ENCODE measurements around the gene LRRC34. TPM values are rescaled to one million over a fixed set of nuclear protein-coding genes. Genes with fewer than 3 reads are reported as not detected.

Gene LRRC34
- total and polyA plus RNA-seq, 2 experiments from 2014 or later: 0.50 to 0.97 TPM

DNA sequence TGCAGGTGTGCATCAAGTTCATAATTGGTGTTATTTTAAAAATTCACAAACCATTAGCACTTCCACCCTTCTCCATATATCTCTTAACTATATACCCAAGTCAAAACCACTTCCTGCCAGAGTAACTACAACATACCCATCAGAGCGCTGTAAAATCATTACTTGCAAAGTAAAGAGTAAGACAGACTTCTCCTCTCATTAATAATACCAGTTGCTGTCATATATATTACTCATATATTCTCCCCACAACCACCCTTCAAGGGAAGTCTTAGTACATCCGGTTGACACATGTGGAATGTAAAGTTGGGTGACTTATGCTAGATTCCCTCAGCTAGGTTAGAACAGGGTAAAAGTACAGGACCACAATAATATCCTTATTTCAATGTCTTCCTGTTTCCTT lies 53.4 kb downstream of the LRRC34 start:
- H3K79me2 ChIP-seq: no peaks in the 10 kb centered on the region
- H3K9me3 ChIP-seq (ENCODE audit: low read depth): no peaks in the 10 kb centered on the region
- H3K27ac ChIP-seq: no peak overlapping the region
- no peaks in the 10 kb centered on the region for H3K9me2 ChIP-seq (replicated peaks; ENCODE audit: insufficient read depth)
- no peak overlapping the region for H3K4me3 ChIP-seq
- no peak for TF ChIP-seq CTCF (IDR thresholded peaks at IDR 0.05; ENCODE audit: poor library complexity)
- TF ChIP-seq EZH2phosphoT487 (IDR thresholded peaks at IDR 0.05; ENCODE audit: low read depth, severe bottlenecking, unreplicated experiment): no peak
- H3K36me3 ChIP-seq (replicated peaks; ENCODE audit: insufficient read depth, low read depth): no peaks in the 10 kb centered on the region
- WGBS (ENCODE audit: low lambda C conversion rate, missing lambda C conversion rate): 87% methylated on average over 2 of the region's 2 CpGs
- no peaks in the 10 kb centered on the region for H3K27me3 ChIP-seq
- no peak overlapping the region for H3K4me2 ChIP-seq
- H4K20me1 ChIP-seq (ENCODE audit: insufficient read depth, poor library complexity, severe bottlenecking): no peaks in the 10 kb centered on the region
- no peak for DNase-seq (ENCODE audit: low spot score)
- no peaks in the 10 kb centered on the region for H3K4me1 ChIP-seq (ENCODE audit: insufficient read depth)
- H2AFZ ChIP-seq: no peak overlapping the region

GRCh38 chr3:169758359-169758994 lies 54.2 kb downstream of the LRRC34 start:
- H3K9me3 ChIP-seq (ENCODE audit: low read depth): no peaks in the 10 kb centered on the region
- no peaks in the 10 kb centered on the region for H3K27me3 ChIP-seq
- TF ChIP-seq CTCF (IDR thresholded peaks at IDR 0.05; ENCODE audit: poor library complexity): no peak
- no peak for TF ChIP-seq EZH2phosphoT487 (IDR thresholded peaks at IDR 0.05; ENCODE audit: low read depth, severe bottlenecking, unreplicated experiment)
- no peak for TF ChIP-seq EZH2 (IDR thresholded peaks at IDR 0.05; ENCODE audit: borderline replicate concordance)
- no peaks in the 10 kb centered on the region for H3K36me3 ChIP-seq (replicated peaks; ENCODE audit: insufficient read depth, low read depth)
- no peak overlapping the region for H3K27ac ChIP-seq
- H3K4me2 ChIP-seq: no peak overlapping the region
- DNase-seq (ENCODE audit: low spot score): no peak
- no peaks in the 10 kb centered on the region for H3K9me2 ChIP-seq (replicated peaks; ENCODE audit: insufficient read depth)
- no peaks in the 10 kb centered on the region for H3K4me1 ChIP-seq (ENCODE audit: insufficient read depth)
- 55% methylated on average over 5 of the region's 5 CpGs for WGBS (ENCODE audit: low lambda C conversion rate, missing lambda C conversion rate)
- H3K4me3 ChIP-seq: no peak overlapping the region
- H4K20me1 ChIP-seq (ENCODE audit: insufficient read depth, poor library complexity, severe bottlenecking): no peaks in the 10 kb centered on the region
- H3K79me2 ChIP-seq: no peaks in the 10 kb centered on the region
- no peak overlapping the region for H2AFZ ChIP-seq

DNA sequence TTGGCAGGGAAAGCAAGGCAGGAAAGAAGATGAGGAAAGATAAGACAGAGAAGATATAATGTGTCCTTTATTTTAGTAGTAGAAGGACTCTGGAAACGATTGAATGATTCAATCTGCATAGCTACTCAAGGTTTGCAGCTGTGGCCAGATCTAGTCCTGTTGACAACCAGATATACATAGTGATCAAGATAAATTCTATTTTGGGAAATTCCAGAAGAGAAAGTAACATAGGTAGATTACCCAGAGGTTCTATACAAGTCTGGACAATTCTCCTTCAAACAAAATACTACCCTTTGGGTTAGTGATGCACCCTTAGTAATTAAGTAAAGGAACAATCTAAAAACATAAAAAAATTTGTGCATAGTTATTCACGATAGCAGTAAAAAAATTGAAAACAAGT lies 57.2 kb downstream of the LRRC34 start:
- DNase-seq (ENCODE audit: low spot score): no peak
- no peaks in the 10 kb centered on the region for H3K9me2 ChIP-seq (replicated peaks; ENCODE audit: insufficient read depth)
- H3K4me3 ChIP-seq: no peak overlapping the region
- no peaks in the 10 kb centered on the region for H3K4me1 ChIP-seq (ENCODE audit: insufficient read depth)
- H3K4me2 ChIP-seq: no peak overlapping the region
- H2AFZ ChIP-seq: no peak overlapping the region
- H3K27me3 ChIP-seq: no peaks in the 10 kb centered on the region
- H4K20me1 ChIP-seq (ENCODE audit: insufficient read depth, poor library complexity, severe bottlenecking): no peaks in the 10 kb centered on the region
- no peaks in the 10 kb centered on the region for H3K79me2 ChIP-seq
- 71% methylated on average over 2 of the region's 2 CpGs for WGBS (ENCODE audit: low lambda C conversion rate, missing lambda C conversion rate)
- H3K36me3 ChIP-seq (replicated peaks; ENCODE audit: insufficient read depth, low read depth): no peaks in the 10 kb centered on the region
- TF ChIP-seq CTCF (IDR thresholded peaks at IDR 0.05; ENCODE audit: poor library complexity) (no peak), EZH2 (IDR thresholded peaks at IDR 0.05; ENCODE audit: borderline replicate concordance) (no peak), EZH2phosphoT487 (IDR thresholded peaks at IDR 0.05; ENCODE audit: low read depth, severe bottlenecking, unreplicated experiment) (no peak)
- H3K27ac ChIP-seq: no peak overlapping the region
- no peaks in the 10 kb centered on the region for H3K9me3 ChIP-seq (ENCODE audit: low read depth)
